ENCODE data around the gene SLCO3A1.

Gene SLCO3A1

DNA sequence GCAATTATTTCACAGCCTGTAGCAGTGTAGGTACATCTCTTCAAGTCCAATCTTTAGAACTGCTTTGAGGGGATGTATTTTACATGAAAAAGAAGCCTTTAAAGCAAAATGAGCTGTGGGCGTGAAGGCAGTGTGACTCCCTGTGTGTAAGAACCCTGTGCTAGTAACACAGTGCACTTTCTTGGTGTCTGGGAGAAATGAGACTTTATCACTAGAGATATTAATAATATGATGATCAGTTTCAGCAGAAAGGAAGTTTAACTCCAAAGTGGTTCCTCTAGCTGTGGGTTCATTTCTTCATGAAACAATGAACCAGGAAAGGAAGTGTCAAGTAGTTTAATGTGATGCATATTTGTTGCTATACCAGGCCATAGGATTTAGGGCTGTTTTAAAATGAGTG, 41.5 kb downstream of the SLCO3A1 start:
- TF ChIP-seq, protein P1, sequence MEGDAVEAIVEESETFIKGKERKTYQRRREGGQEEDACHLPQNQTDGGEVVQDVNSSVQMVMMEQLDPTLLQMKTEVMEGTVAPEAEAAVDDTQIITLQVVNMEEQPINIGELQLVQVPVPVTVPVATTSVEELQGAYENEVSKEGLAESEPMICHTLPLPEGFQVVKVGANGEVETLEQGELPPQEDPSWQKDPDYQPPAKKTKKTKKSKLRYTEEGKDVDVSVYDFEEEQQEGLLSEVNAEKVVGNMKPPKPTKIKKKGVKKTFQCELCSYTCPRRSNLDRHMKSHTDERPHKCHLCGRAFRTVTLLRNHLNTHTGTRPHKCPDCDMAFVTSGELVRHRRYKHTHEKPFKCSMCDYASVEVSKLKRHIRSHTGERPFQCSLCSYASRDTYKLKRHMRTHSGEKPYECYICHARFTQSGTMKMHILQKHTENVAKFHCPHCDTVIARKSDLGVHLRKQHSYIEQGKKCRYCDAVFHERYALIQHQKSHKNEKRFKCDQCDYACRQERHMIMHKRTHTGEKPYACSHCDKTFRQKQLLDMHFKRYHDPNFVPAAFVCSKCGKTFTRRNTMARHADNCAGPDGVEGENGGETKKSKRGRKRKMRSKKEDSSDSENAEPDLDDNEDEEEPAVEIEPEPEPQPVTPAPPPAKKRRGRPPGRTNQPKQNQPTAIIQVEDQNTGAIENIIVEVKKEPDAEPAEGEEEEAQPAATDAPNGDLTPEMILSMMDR (conservative IDR thresholded peaks at IDR 0.05; ENCODE audit: control insufficient read depth, insufficient read depth, low read depth, low read length) = no peak
- no peak for DNase-seq (ENCODE audit: low read depth)
- no peak overlapping the region for H3K4me3 ChIP-seq (ENCODE audit: control insufficient read depth, low read depth, low read length)

- H3K4me3 ChIP-seq (ENCODE audit: control insufficient read depth, low read depth, low read length) = no peak overlapping the region
- no peak for DNase-seq (ENCODE audit: low read depth)
- TF ChIP-seq, protein P1 (conservative IDR thresholded peaks at IDR 0.05; ENCODE audit: control insufficient read depth, insufficient read depth, low read depth, low read length) = no peak
Measured at GRCh38 chr15:91896341-91897055, 43.0 kb downstream of the SLCO3A1 start.

GRCh38 chr15:91897585-91898372, 44.3 kb downstream of the SLCO3A1 start:
- no peak for DNase-seq (ENCODE audit: low read depth)
- H3K4me3 ChIP-seq (ENCODE audit: control insufficient read depth, low read depth, low read length) = no peak overlapping the region
- TF ChIP-seq, protein P1 (conservative IDR thresholded peaks at IDR 0.05; ENCODE audit: control insufficient read depth, insufficient read depth, low read depth, low read length) = no peak

DNA sequence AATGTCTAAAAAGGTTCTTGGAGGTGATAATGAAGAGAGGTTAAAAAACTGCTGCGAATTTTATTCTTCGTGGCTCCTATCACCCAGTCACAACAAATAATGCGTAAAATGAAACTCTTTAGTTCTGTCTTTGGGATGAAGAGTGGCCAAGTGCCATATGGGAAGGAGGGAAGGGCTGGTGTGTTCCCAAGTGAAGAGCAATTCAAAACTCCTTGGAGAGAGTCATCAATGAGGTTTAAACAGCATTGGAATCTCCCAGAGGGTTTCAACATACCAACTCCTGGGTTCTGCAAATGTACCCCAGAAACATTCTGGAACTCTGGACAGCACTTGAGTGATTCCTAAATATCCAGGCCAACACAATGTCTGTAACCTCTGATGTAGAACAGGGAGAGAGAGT, 45.3 kb downstream of the SLCO3A1 start:
- TF ChIP-seq, protein P1 (conservative IDR thresholded peaks at IDR 0.05; ENCODE audit: control insufficient read depth, insufficient read depth, low read depth, low read length) = no peak
- no peak for DNase-seq (ENCODE audit: low read depth)
- H3K4me3 ChIP-seq (ENCODE audit: control insufficient read depth, low read depth, low read length) = no peak overlapping the region

- TF ChIP-seq, protein P1 (conservative IDR thresholded peaks at IDR 0.05; ENCODE audit: control insufficient read depth, insufficient read depth, low read depth, low read length) = no peak
- no peak for DNase-seq (ENCODE audit: low read depth)
- H3K4me3 ChIP-seq (ENCODE audit: control insufficient read depth, low read depth, low read length) = no peak overlapping the region
Measured at GRCh38 chr15:91904942-91905341, 51.4 kb downstream of the SLCO3A1 start.

DNA sequence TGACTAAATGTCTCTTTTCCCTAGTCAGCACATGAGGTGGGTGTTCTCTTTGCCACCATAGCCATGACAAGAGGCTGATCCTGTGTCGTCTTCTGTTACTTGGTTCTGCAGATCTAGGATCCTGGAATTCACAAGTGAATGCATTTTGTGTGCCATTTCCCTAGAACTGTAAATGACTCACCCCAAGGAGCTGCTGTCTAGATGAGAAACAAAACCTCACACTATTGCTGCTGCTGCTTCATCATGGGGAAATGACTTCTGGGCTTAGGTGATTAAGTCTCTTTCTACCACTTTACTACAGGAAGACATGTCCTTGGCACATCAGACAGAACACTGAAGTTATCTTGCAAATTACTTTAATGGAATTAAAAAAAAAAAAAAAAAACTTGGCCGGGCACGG, 54.9 kb downstream of the SLCO3A1 start:
- no peak overlapping the region for H3K4me3 ChIP-seq (ENCODE audit: control insufficient read depth, low read depth, low read length)
- DNase-seq (ENCODE audit: low read depth) = peak; percentile 73
- TF ChIP-seq, protein P1 (conservative IDR thresholded peaks at IDR 0.05; ENCODE audit: control insufficient read depth, insufficient read depth, low read depth, low read length) = no peak

Measured in fibroblast of mammary gland (primary cell).